ENCODE measurements around the gene SLC19A1. TPM values are rescaled to one million over a fixed set of nuclear protein-coding genes. Genes with fewer than 3 reads are reported as not detected.

The SLC19A1 gene
- polyA plus RNA-seq, 3 donors: 25.0 to 53.0 (median 39.9) TPM

- Histone ChIP-seq H3K4me3 (replicated peaks in 1 of 3; ENCODE audit: low read depth in 2 of 3, low read length in 3 of 3) (no peak overlapping the region), H3K9ac (ENCODE audit: insufficient read depth, low read length, poor library complexity, severe bottlenecking) (no peak overlapping the region), H4K20me1 (ENCODE audit: insufficient read depth, low read length) (no peaks in the 10 kb centered on the region), H3K4me2 (replicated peaks; ENCODE audit: extremely low read depth, low read length, poor library complexity, severe bottlenecking) (no peak overlapping the region), H3K27me3 (ENCODE audit: control insufficient read depth in 2 of 2, insufficient read depth in 2 of 2, low read length in 2 of 2) (no peaks in the 10 kb centered on the region), H3K4me1 (ENCODE audit: control insufficient read depth in 1 of 2, insufficient read depth in 2 of 2, low read length in 2 of 2) (peaks cover 0 to 4% of the 10 kb centered on the region in 2 donors), H3K79me2 (ENCODE audit: insufficient read depth, low read length) (no peaks in the 10 kb centered on the region), H2AFZ (ENCODE audit: insufficient read depth, low read depth, low read length, poor library complexity, severe bottlenecking) (no peak overlapping the region), H3K9me3 (replicated peaks in 1 of 2; ENCODE audit: control insufficient read depth in 1 of 2, insufficient read depth in 1 of 2, low read length in 2 of 2) (no peaks in the 10 kb centered on the region), H3K27ac (ENCODE audit: low read depth in 1 of 2, low read length in 2 of 2) (no peak overlapping the region), H3K36me3 (replicated peaks in 1 of 2; ENCODE audit: control insufficient read depth in 1 of 2, insufficient read depth in 2 of 2, low read length in 2 of 2) (no peaks in the 10 kb centered on the region)
- intact Hi-C loops (cut with micrococcal nuclease): no loop called here
- H3K4me3 Mint-ChIP-seq: no peak overlapping the region
- no peak for TF ChIP-seq CTCF (IDR thresholded peaks at IDR 0.05)
- WGBS (ENCODE audit: insufficient coverage): 93% methylated on average over 36 of the region's 36 CpGs
- peaks cover 3% of the 10 kb centered on the region for H3K4me1 Mint-ChIP-seq
- no peaks in the 10 kb centered on the region for H3K36me3 Mint-ChIP-seq
- DNase-seq: no peak
- H3K9me3 Mint-ChIP-seq: no peaks in the 10 kb centered on the region
- H3K27me3 Mint-ChIP-seq (ENCODE audit: low read depth in 3 of 3): peaks cover 0 to 5% (median 3%) of the 10 kb centered on the region in 3 donors
- H3K27ac Mint-ChIP-seq: no peak overlapping the region
Observed at GRCh38 chr21:45488931-45489721, 53.1 kb downstream of the SLC19A1 start.

GRCh38 chr21:45487891-45488600 lies 54.2 kb downstream of the SLC19A1 start:
- H3K36me3 ChIP-seq (replicated peaks in 1 of 2; ENCODE audit: control insufficient read depth in 1 of 2, insufficient read depth in 2 of 2, low read length in 2 of 2): no peaks in the 10 kb centered on the region
- H3K4me2 ChIP-seq (replicated peaks; ENCODE audit: extremely low read depth, low read length, poor library complexity, severe bottlenecking): no peak overlapping the region
- intact Hi-C loops (cut with micrococcal nuclease): no loop called here
- H3K27me3 Mint-ChIP-seq (ENCODE audit: low read depth in 3 of 3): peaks cover 0 to 5% (median 3%) of the 10 kb centered on the region in 3 donors
- H3K4me1 ChIP-seq (ENCODE audit: control insufficient read depth in 1 of 2, insufficient read depth in 2 of 2, low read length in 2 of 2): peaks cover 9 to 13% of the 10 kb centered on the region in 2 donors
- H3K4me3 Mint-ChIP-seq: no peak overlapping the region
- no peak overlapping the region for H3K9ac ChIP-seq (ENCODE audit: insufficient read depth, low read length, poor library complexity, severe bottlenecking)
- no peaks in the 10 kb centered on the region for H3K27me3 ChIP-seq (ENCODE audit: control insufficient read depth in 2 of 2, insufficient read depth in 2 of 2, low read length in 2 of 2)
- peak overlapping the region in 2 of 7 donors; percentile 17 to 46 for H3K27ac Mint-ChIP-seq
- no peak overlapping the region for H2AFZ ChIP-seq (ENCODE audit: insufficient read depth, low read depth, low read length, poor library complexity, severe bottlenecking)
- H3K4me3 ChIP-seq (replicated peaks in 1 of 3; ENCODE audit: low read depth in 2 of 3, low read length in 3 of 3): no peak overlapping the region
- no peaks in the 10 kb centered on the region for H3K79me2 ChIP-seq (ENCODE audit: insufficient read depth, low read length)
- DNase-seq: no peak
- TF ChIP-seq CTCF (IDR thresholded peaks at IDR 0.05): no peak
- H3K9me3 Mint-ChIP-seq: no peaks in the 10 kb centered on the region
- WGBS (ENCODE audit: insufficient coverage): 83% methylated on average over 11 of the region's 18 CpGs
- no peak overlapping the region for H3K27ac ChIP-seq (ENCODE audit: low read depth in 1 of 2, low read length in 2 of 2)
- H3K9me3 ChIP-seq (replicated peaks in 1 of 2; ENCODE audit: control insufficient read depth in 1 of 2, insufficient read depth in 1 of 2, low read length in 2 of 2): no peaks in the 10 kb centered on the region
- no peaks in the 10 kb centered on the region for H4K20me1 ChIP-seq (ENCODE audit: insufficient read depth, low read length)
- H3K4me1 Mint-ChIP-seq: peaks cover 11% of the 10 kb centered on the region
- H3K36me3 Mint-ChIP-seq: no peaks in the 10 kb centered on the region
